ENCODE measurements around the gene PGM2. TPM values are rescaled to one million over a fixed set of nuclear protein-coding genes. Genes with fewer than 3 reads are reported as not detected.
"Not testable (repeated sequence)": the region's sequence is repeated elsewhere in the genome, so short reads cannot be mapped to it uniquely, and the experiment has no call there.

Gene PGM2
- total RNA-seq, 2 donors from 2014 or later = 21.5 to 25.1 TPM

DNA sequence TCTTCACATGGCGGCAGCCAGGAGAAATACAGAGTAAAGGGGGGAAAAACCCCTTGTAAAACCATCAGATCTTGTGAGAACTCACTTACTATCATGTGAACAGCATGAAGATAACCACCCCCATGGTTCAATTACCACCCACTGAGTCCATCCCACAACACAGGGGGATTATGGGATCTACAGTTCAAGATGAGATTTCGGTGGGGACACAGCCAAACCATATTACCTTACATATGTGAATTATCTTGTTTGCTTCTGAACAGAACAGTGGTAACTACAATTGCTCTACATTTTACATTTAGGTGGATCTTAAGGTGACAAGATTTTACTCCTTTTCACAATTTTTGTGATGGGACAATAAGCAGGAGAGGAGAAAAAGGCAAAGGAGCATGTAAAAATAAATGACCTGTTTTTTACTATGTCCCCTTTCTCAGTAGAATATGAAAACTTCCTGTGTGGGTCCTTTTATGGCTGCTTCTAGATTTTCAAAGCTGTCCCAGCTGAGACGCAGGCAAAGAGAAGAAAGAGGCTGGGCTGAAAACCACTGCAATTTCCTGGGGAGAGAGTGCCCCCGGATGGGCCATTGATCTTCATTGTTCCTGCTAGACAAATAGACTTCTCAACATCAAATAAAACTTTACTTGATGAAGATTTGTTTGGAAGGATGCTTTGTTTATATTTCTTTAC, 45.9 kb upstream of the PGM2 start:
- Histone ChIP-seq H3K36me3 (ENCODE audit: control insufficient read depth, insufficient read depth, low read length) (no peaks in the 10 kb centered on the region), H3K27ac (ENCODE audit: low read depth, low read length) (no peak overlapping the region), H3K4me1 (ENCODE audit: control insufficient read depth, insufficient read depth, low read length) (no peaks in the 10 kb centered on the region), H3K4me3 (ENCODE audit: low read length) (no peak overlapping the region), H3K9ac (ENCODE audit: extremely low read depth, low read length, poor library complexity, severe bottlenecking) (no peak overlapping the region), H3K27me3 (ENCODE audit: control insufficient read depth, insufficient read depth, low read length, poor library complexity, severe bottlenecking) (no peaks in the 10 kb centered on the region), H3K9me3 (ENCODE audit: control insufficient read depth, low read length) (no peaks in the 10 kb centered on the region)
- Mint-ChIP-seq H3K4me1 (peaks cover 15% of the 10 kb centered on the region), H3K27ac (no peak overlapping the region), H3K36me3 (ENCODE audit: low read depth) (no peaks in the 10 kb centered on the region), H3K4me3 (no peak overlapping the region), H3K27me3 (ENCODE audit: insufficient read depth) (peaks cover 4% of the 10 kb centered on the region), H3K9me3 (peaks cover 4% of the 10 kb centered on the region)
- TF ChIP-seq, protein P1, sequence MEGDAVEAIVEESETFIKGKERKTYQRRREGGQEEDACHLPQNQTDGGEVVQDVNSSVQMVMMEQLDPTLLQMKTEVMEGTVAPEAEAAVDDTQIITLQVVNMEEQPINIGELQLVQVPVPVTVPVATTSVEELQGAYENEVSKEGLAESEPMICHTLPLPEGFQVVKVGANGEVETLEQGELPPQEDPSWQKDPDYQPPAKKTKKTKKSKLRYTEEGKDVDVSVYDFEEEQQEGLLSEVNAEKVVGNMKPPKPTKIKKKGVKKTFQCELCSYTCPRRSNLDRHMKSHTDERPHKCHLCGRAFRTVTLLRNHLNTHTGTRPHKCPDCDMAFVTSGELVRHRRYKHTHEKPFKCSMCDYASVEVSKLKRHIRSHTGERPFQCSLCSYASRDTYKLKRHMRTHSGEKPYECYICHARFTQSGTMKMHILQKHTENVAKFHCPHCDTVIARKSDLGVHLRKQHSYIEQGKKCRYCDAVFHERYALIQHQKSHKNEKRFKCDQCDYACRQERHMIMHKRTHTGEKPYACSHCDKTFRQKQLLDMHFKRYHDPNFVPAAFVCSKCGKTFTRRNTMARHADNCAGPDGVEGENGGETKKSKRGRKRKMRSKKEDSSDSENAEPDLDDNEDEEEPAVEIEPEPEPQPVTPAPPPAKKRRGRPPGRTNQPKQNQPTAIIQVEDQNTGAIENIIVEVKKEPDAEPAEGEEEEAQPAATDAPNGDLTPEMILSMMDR (conservative IDR thresholded peaks at IDR 0.05) = no peak
- 63% methylated on average over 4 of the region's 4 CpGs; no CpG with 5 or more reads in 1 of the 2 experiments for WGBS, 2 experiments (ENCODE audit: insufficient coverage in 1 of 2, insufficient read length in 1 of 2)
- no peak for DNase-seq

- Mint-ChIP-seq H3K27ac (no peak overlapping the region), H3K27me3 (ENCODE audit: insufficient read depth) (peaks cover 3% of the 10 kb centered on the region), H3K9me3 (peaks cover 7% of the 10 kb centered on the region), H3K36me3 (ENCODE audit: low read depth) (no peaks in the 10 kb centered on the region), H3K4me1 (peaks cover 15% of the 10 kb centered on the region), H3K4me3 (no peak overlapping the region)
- WGBS, 2 experiments (ENCODE audit: insufficient coverage in 1 of 2, insufficient read length in 1 of 2) = 92 to 95% methylated on average over 2 of the region's 2 CpGs
- DNase-seq = no peak
- Histone ChIP-seq H3K27me3 (ENCODE audit: control insufficient read depth, insufficient read depth, low read length, poor library complexity, severe bottlenecking) (no peaks in the 10 kb centered on the region), H3K4me3 (ENCODE audit: low read length) (no peak overlapping the region), H3K4me1 (ENCODE audit: control insufficient read depth, insufficient read depth, low read length) (no peaks in the 10 kb centered on the region), H3K36me3 (ENCODE audit: control insufficient read depth, insufficient read depth, low read length) (no peaks in the 10 kb centered on the region), H3K9me3 (ENCODE audit: control insufficient read depth, low read length) (peaks cover 4% of the 10 kb centered on the region), H3K27ac (ENCODE audit: low read depth, low read length) (no peak overlapping the region), H3K9ac (ENCODE audit: extremely low read depth, low read length, poor library complexity, severe bottlenecking) (no peak overlapping the region)
- TF ChIP-seq, protein P1 (conservative IDR thresholded peaks at IDR 0.05) = no peak
Measured at GRCh38 chr4:37781131-37781455, 45.4 kb upstream of the PGM2 start.

DNA sequence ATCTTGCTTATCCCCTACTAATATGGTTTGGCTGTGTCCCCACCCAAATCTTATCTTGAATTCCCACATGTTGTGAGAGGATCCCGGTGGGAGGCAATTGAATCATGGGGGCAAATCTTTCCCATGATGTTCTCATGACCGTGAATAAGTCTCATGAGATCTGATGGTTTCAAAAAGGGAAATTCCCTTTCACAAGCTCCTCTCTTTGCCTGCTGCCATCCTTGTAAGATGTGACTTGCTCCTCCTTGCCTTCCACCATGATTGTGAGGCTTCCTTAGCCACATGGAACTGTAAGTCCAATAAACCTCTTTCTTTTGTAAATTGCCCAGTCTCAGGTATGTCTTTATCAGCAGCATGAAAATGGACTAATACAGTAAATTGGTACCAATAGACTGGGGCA, 40.2 kb upstream of the PGM2 start:
- not testable (repeated sequence) for H3K27ac Mint-ChIP-seq; H3K36me3 Mint-ChIP-seq (ENCODE audit: low read depth); H3K27me3 Mint-ChIP-seq (ENCODE audit: insufficient read depth); H3K4me3 Mint-ChIP-seq; H3K27ac ChIP-seq (ENCODE audit: low read depth, low read length); H3K27me3 ChIP-seq (ENCODE audit: control insufficient read depth, insufficient read depth, low read length, poor library complexity, severe bottlenecking); DNase-seq; H3K4me1 ChIP-seq (ENCODE audit: control insufficient read depth, insufficient read depth, low read length); H3K4me3 ChIP-seq (ENCODE audit: low read length); H3K9me3 ChIP-seq (ENCODE audit: control insufficient read depth, low read length); H3K9ac ChIP-seq (ENCODE audit: extremely low read depth, low read length, poor library complexity, severe bottlenecking); H3K36me3 ChIP-seq (ENCODE audit: control insufficient read depth, insufficient read depth, low read length); H3K4me1 Mint-ChIP-seq
- H3K9me3 Mint-ChIP-seq = peaks cover 14% of the 10 kb centered on the region
- 83 to 93% methylated on average over 2 of the region's 2 CpGs for WGBS, 2 experiments (ENCODE audit: insufficient coverage in 1 of 2, insufficient read length in 1 of 2)

DNA sequence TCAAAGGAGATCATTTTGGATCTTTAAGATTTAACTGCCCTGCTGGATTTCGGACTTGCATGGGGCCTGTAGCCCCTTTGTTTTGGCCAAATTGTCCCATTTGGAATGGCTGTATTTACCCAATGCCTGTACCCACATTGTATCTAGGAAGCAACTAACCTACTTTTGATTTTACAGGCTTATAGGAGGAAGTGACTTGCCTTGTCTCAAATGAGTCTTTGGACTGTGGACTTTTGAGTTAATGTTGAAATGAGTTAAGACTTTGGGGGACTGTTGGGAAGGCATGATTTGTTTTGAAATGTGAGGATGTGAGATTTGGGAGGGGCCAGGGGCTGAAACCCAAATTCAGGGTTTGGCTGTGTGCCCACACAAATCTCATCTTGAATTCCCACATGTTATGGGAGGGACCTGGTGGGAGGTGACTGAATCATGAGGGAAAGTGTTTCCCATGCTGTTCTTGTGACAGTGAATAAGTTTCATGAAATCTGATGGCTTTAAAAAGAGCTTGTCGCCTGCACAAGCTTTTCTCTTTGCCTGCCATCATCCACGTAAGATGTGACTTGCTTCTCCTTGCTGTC, 38.5 kb upstream of the PGM2 start:
- H3K27me3 Mint-ChIP-seq (ENCODE audit: insufficient read depth); H3K4me1 ChIP-seq (ENCODE audit: control insufficient read depth, insufficient read depth, low read length); H3K27me3 ChIP-seq (ENCODE audit: control insufficient read depth, insufficient read depth, low read length, poor library complexity, severe bottlenecking); H3K9ac ChIP-seq (ENCODE audit: extremely low read depth, low read length, poor library complexity, severe bottlenecking); H3K4me3 ChIP-seq (ENCODE audit: low read length); H3K27ac Mint-ChIP-seq; H3K4me3 Mint-ChIP-seq; H3K27ac ChIP-seq (ENCODE audit: low read depth, low read length); DNase-seq; H3K4me1 Mint-ChIP-seq; H3K36me3 Mint-ChIP-seq (ENCODE audit: low read depth); H3K36me3 ChIP-seq (ENCODE audit: control insufficient read depth, insufficient read depth, low read length): not testable (repeated sequence)
- H3K9me3 Mint-ChIP-seq = peaks cover 30% of the 10 kb centered on the region
- H3K9me3 ChIP-seq (ENCODE audit: control insufficient read depth, low read length) = peaks cover 14% of the 10 kb centered on the region
- 95 to 96% methylated on average over 3 of the region's 3 CpGs for WGBS, 2 experiments (ENCODE audit: insufficient coverage in 1 of 2, insufficient read length in 1 of 2)
